ENCODE data around the gene ARHGEF17.

ARHGEF17 gene

DNA sequence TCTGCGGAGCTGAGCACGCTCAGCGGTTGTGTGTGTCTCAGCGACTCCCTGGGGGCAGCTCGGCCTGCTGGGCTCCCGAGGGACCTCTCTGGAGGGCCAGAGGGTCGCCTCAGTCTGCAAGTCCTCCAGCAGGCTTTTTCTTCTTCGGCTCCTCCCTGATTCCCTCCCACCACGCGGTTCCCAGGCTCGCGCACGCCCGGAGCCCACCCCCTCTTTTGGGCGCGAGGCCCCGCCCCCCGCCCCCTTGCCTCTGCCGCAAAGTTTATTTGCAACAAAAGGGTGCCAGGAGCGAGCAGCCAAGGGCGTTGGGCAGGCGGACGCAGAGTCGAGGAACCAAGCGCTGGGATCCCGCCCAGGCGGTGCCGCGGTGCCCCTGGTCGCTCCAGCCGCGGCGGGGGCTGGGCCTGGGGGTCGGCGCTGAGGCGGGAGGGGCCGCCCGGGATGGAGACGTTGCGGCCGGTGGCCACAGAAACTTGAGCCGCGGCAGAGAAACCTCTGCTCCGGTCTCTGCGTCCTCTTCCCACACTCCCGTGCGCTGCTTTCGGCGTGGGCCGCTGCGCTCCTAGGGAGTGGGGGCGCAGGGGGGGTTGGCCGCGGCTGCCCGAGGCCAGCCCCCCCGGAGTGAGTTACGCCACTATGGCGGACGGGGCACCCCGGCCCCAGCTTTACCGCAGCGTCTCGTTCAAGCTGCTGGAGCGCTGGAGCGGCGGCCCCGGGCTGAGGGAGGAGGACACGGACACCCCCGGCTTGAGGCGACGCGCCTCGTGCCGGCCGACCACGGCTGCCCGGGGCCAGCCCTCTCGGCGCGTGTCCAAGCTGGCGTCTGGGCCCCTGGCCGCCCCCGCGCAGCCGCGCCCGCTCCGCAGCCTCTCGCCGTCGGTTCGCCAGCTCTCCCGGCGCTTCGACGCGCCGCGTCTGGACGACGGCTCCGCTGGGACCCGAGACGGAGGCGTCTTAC is at the start of gene ARHGEF17:
ARHGEF17 (plus strand) TSS at position 274 of the 958 bp plus-strand sequence; CDS start at position 637, 363 bp downstream.
- peak; percentile 93 for DNase-seq

- peak; percentile 12 for DNase-seq
Measured at GRCh38 chr11:73259406-73260126, 48.5 kb upstream of the ARHGEF17 start.

DNA sequence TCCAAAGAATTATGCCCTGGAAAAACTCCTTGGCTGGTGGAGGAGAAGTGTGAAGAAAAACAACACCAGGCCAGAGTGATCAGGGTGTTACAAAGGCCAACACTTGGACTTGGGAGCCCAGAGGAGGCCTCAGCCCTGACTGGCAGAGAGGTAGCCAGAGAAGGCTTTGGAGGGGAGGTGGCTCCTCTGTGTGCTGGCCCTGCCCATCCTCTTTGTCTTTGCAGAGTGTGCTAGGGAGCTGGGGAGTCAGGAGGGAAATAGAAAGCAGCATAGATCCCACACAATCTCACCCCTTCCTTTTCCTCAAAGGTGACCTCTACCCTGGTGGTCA is 48.0 kb upstream of the ARHGEF17 start:
- peak; percentile 2 for DNase-seq

DNA sequence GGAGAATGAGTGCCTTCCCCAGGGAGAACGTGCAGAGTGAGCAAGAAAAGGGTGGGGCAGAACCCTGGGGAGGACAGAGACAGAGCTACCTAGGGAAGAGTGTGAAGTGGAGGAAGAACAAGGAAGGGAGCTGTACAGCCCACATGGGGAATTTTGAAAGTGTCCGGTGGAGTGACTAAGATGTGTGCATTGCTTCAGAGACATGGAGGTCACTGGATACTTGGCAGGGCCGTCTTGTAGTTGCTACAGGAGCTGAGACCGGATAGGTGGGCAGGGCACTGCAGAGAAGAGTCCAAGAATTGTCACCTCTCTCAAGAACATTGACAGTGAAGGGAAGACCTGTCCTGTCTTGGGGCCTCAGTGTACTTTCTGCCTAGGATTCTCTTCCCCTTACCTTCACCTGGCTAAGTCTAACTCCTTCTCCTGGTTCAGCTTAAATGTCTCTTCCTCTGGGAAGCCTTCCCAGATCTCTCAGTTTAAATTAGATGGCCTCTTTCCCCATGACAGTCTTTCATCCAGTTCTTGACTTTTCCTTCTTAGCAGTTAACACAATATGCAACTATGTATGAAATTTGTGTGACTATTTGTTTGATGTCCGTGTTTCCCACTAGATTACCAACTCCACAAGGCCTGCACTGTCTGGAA is 45.1 kb upstream of the ARHGEF17 start:
- peak; percentile 5 for DNase-seq

- peak; percentile 17 for DNase-seq
Measured at GRCh38 chr11:73263640-73264039, 44.4 kb upstream of the ARHGEF17 start.

DNA sequence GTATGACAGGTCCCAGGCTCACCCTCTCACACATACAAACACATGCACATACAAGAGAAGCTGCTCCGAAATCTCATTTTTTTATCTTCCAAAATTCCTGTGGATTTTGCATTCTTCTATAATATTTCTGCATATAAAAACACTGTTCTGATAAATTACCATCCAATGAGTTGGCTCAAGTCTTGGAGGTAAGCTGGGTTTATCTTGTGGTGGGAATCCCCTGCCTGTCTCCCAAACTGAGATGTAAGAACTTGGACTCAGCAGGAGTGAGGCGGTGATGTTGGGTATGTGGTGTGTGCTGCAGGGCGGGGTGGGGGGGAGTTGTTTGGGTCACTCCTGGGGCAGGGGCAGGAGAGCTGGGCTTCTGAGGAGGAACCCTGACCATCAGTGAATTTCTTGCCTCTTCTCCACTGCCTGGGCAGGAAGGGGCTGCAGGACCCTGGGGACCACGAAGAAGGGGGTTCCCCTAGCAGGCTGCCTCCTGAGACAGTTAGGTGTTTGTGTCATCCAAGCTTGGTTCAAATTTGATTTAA is 42.7 kb upstream of the ARHGEF17 start:
- peak; percentile 12 for DNase-seq

- peak; percentile 31 for DNase-seq
Measured at GRCh38 chr11:73265853-73266645, 42.0 kb upstream of the ARHGEF17 start.

DNA sequence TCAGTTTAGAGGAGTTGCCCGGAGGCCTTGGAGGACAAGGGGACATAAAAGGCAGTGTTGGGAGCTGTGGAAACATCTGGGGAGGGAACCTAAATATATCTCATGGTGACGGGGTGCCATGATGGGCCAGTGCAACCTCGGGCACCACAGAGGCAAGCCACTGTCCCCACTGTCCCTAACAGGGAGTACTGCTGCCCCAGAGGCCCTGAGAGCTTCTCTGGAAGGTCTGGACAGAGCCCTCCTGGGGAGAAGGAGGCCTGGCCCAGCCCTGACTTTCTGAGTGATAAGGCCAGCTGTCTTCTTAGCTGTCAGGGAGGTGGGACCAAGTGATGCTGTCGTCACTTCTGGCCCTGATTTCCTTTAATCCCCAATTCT is 41.4 kb upstream of the ARHGEF17 start:
- peak; percentile 35 for DNase-seq

- peak; percentile 19 for DNase-seq
Measured at GRCh38 chr11:73267122-73267846, 40.8 kb upstream of the ARHGEF17 start.

DNA sequence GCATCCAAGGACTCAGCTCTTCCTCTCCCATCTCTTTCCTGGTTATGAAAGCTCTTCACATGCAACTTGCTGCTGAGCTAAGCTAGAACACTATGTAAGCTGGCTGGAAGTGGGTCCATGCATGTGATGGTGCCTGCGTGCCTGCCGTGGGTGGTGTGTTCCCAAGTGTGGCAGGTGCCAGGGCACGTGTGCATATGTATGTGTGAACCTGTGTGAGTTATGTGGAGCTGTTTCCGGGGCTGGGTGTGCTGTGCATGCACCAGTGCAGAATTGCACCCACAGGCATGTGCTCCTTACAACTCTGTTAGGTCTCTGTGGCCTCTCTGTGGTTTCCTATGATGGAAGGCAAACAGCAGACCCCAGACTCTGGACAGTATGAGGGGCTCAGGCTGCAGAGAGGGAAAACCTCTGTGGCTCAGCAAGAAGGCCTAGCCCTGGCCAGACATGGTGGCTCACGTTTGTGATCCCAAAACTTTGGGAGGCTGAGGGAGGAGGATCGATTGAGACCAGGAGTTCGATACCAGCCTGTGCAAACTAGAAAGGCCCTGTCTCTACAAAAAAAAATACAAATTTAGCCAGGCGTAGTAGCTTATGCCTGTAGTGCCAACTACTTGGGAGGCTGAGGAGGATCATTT is 40.1 kb upstream of the ARHGEF17 start:
- peak; percentile 24 for DNase-seq

GRCh38 chr11:73268671-73269271 is 39.3 kb upstream of the ARHGEF17 start:
- DNase-seq = peak; percentile 18

DNA sequence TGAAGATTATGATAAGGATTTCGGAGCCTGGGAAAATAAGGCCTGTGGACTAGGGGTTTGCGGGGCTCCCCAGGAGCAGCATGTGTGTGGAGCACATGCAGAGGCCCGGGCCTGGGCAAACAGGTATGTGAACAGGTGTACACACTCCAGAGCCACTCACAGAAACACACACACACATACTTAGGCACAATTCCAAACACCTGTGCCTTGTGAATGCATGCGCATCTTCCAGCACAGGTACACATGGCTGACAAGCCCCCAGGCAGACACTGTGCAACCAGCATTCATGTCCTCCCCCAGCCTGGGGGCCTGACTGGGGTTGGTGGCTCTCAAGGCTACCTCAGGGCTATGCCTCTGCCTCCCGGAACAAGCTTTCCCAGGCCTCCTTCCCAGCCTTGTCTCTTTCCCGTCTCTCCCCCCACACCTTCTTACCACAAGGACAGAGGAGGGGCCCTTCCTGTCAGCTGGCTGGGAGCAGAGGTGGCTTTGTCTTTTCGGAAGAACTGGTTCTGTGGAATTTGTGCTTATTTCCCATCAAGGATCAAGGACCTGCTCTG is 38.5 kb upstream of the ARHGEF17 start:
- DNase-seq = peak; percentile 30

GRCh38 chr11:73270016-73270854 is 37.8 kb upstream of the ARHGEF17 start:
- DNase-seq = peak; percentile 18

DNA sequence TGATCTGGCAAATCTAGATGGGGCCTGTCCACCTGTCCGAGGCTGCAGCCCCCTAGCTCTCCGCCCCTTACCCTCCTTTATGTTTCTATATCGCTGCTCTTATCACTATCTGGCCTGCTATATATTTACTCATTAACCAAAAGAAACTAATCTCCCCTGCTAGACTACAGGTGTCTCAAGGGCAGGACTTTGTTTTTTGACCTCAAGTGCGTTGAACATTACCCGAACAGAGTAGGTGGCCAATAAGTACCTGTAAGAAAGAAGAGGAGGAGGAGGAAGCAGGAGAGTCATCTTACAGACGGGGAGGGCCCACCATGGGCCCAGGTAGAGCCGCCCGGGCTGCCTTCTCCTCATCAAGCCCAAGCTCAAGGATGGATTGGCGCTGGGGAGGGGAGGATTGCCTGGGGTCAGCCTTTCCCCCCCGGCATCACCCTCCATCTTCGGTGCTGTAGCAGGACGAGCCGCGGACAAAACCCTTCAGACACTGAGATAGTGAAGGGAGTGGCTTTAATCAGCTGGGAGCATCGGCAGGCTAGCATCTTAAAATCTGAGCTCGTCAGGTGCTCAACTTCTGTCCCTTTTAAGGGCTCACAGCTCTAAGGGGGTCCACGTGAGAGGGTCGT is 37.1 kb upstream of the ARHGEF17 start:
- DNase-seq = peak; percentile 9

DNA sequence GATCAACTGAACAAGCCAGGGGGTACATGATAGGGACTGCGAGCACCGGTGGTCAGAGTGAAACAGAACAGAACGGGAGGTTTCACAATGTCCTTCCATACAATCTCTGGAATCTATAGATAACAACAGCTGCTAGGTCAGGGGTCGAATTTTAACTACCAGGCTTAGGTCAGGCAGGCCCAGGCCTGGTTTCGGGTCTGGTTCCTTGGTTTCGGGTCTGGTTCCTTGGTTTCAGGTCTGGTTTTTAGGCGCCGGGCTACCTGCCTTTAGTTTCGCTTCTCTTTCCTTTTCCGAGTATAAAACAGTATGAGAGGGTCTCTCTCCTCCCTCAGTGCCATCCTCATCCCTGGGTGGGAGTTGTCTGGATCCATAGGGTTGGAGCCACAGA is 36.6 kb upstream of the ARHGEF17 start:
- DNase-seq = peak; percentile 24

DNA sequence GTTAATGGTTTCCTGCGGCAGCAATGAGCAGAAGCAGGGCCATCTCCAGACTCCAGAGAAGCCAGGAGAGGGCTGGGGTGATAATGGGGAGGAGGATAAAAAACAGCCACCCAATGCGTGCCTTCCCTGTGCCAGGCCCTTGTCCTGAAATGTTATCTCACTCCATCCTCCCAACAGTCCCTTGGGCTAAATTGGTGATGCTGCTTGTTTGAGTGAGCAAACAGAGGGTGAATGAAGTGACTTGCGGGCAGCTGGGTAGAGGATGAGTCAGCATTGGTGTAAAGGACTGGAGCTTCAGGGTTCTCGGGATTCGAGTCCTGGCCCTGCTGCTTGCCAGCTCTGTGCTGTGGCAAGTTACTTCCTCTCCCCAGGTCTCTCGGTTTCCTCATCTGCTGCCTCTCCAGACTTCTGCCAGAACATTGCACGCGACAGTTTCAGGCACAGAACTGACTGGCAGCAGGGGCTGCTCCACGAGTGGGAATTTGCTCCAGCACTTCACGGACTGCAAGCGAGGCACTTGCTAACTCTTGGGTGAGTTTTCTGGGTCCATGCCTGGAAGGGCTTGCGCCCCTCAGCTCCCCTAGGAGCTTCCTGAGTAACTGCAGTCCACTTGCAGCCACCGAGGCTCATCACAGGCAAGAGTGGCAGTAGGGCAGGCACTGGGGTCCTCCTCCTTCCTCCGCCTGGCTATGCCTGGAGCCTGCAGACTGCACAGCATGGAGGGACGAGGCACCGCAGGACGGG is 36.0 kb upstream of the ARHGEF17 start, which contains the start of gene P2RY6:
P2RY6 (plus strand) TSS at position 403 of the 744 bp plus-strand sequence. CDS start 24,181 bp downstream, outside the sequence.
- peak; percentile 40 for DNase-seq

DNA sequence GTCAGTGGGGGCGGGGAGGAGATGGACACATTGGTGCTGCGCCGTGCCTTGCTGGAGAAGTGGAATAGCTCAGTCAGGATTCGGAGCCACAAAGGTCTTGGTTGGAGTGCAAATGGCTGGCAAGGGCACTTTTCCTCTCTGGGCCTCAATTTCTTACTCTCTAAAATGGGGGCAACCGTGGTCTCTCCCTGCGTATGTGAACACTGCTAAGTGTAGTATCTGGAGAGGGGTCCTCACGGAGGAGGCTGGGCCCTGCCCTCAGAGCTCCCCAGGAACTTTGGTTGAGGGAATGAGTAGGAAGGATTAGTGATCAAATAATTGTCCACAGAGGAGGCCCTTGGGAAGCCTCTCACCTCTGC is 35.4 kb upstream of the ARHGEF17 start:
- DNase-seq = no peak

Measured in right forelimb (tissue), 1 donor.